Stimulated activated naive CD8-positive, alpha-beta T cell treated with anti-CD3 and anti-CD28 coated beads, Interleukin-15, Interleukin-2, amounts not matched to agents 100 U/mL and 50 U/mL, for 24 hours (primary cell): ENCODE data around the gene MYO15A.

Experiments used
- ATAC-seq: fragments of 150-1000 bp; cut with Tn5 transposase; one replicate; pipeline ENCODE4 v1.10.0; 2021
- DNase-seq: peaks from one replicate; pipeline ENCODE4 v3.0.0; 2021

Gene MYO15A

GRCh38 chr17:18224053-18224386, 115.5 kb downstream of the MYO15A start:
- DNase-seq, result no peak
- no peak for ATAC-seq

DNA sequence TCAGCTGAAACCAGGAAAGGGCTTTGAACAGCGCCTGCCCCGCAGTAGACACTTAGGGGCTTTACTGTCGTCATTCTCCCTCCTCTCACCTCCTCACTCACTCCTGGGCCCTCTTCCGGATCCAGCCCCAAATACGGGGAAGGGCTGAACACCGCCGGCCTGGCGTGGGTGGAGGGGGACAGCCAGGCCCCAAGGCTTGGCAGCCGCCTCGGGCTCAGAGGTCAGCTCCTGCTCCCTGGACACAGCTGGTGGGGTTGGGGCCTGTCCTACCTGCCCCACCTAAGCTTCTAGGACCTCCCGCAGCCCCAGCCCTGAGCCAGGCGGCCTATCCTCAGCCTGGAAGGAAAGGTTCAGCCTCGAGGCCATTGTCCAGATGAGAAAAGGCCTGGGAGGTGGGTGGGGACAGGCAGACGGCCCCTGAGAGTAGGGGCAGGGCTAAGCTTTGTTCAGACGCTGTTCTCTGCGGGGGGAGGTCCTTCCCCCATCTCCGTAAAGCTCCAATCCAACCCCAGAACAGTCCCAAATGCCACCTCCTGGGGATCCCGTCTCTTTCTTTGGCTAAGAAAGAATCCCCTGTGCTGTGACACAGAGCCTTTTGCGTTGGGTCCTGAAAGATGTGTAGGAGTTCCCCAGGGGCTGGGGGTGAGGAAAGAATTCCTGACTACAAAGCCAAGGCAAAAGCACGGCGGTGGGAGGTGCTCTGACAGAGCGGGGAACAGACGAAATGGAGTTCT, 116.0 kb downstream of the MYO15A start:
- ATAC-seq, result no peak
- no peak for DNase-seq

DNA sequence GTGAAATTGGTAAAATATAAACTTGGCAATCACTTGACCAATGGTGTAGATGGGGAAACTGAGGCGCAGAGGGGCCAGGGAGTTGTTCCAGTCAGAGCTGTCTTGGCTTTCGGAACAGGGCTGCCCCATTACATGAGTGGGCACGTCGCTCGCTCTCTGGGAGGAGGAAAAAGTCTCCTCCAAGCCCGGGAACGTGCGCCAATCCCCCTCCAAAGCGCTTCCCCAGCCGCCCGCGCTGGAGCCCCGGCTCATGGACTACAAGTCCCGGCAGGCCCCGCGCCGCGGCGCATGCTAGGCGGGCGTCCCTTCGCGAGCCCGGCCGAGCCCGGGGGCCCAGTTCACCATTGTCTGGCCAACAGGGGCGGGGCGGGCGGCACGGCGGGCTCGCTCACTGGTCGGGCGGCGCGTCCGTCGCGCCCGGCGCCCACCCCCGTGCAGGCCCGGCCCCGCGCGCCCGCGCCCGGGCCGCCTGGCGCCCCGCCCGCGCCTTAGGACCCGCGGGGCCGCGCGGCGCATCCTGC, 116.6 kb downstream of the MYO15A start, which contains the start of gene LLGL1:
Gene LLGL1 (plus strand): TSS at position 515 of the 521 bp plus-strand sequence. CDS start 48 bp downstream, outside the sequence.
- peak; percentile 98 for DNase-seq

GRCh38 chr17:18225642-18226283, 117.2 kb downstream of the MYO15A start:
- peak; percentile 36 for ATAC-seq
- DNase-seq, result no peak

More for the DNA sequence above, 116.6 kb downstream of the MYO15A start, which contains the start of gene LLGL1:
- peak; percentile 97 for ATAC-seq

DNA sequence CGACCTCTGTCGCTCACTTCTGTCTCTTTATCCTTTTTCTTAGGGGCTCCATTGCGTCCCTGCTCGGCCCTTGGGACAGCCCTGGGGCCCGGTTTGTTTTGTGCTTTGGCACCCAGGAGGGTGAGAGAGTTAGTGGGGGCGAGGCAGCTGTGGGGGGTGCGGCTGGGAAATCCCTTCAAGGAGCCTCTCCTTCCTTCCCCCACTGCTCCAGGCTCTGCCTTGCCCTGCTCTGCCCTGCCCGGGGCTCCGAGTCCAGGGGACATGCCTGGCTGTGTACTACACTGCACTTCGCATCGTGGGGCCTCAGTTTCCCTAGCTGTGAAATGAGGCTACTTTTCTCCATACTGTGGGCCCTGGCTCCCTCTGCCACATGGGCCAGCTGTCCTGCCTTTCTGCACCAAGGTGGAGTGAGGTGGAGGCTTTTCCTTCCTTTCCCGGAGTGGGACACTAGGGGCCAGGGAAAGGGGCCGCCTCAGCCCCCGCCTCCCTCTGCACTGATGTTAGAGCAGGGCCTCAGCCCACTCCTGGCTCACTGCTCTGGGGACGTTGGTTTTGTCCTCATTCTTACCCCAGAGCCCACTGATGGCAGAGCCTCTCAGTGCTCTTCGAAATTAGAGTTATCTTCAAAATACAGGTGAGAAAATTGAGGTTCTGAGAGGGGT, 117.9 kb downstream of the MYO15A start:
- DNase-seq (peak; percentile 27), ATAC-seq (no peak)

DNA sequence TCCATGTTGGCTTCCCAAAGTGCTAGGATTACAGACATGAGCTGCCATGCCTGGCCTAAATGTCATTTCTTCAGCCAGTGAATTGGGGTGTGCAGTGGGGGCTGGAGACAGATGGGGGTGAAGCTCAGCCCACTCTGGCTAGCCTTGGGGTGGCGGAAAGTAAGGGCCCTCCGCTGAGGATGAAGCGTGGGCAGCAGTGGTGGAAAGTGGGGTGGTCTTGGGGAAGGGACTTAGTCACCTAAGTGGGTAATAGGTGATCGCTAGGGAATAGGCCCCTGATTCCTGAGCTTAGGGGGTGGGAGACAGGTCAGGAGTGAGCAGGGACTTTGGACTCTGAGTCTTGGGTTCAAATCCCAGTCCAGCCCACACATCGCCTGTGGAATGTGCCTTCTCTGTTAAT, 119.1 kb downstream of the MYO15A start:
- no peak for DNase-seq

GRCh38 chr17:18228176-18228682, 119.7 kb downstream of the MYO15A start:
- ATAC-seq, result no peak
- no peak for DNase-seq

More for the DNA sequence above, 119.1 kb downstream of the MYO15A start:
- no peak for ATAC-seq

- DNase-seq (no peak), ATAC-seq (no peak)
Observed at GRCh38 chr17:18229254-18229653, 120.7 kb downstream of the MYO15A start.
